Measurements from ENCODE around the gene SHLD1.

Gene SHLD1

GRCh38 chr20:5835871-5836270 is 85.7 kb downstream of the SHLD1 start:
- ATAC-seq (ENCODE audit: low read depth), result no peak
- Histone ChIP-seq H3K27me3 (ENCODE audit: insufficient read depth, poor library complexity, severe bottlenecking) (no peaks in the 10 kb centered on the region), H3K4me3 (ENCODE audit: severe bottlenecking) (no peak overlapping the region), H3K27ac (ENCODE audit: poor library complexity, severe bottlenecking) (no peak overlapping the region), H3K9me3 (ENCODE audit: severe bottlenecking) (no peaks in the 10 kb centered on the region), H3K4me1 (ENCODE audit: insufficient read depth, poor library complexity, severe bottlenecking) (peaks cover 8% of the 10 kb centered on the region), H3K36me3 (ENCODE audit: low read depth) (no peaks in the 10 kb centered on the region)
- TF ChIP-seq CTCF (IDR thresholded peaks at IDR 0.05; ENCODE audit: poor library complexity, severe bottlenecking), result no peak
- no peak for DNase-seq (ENCODE audit: low spot score)

GRCh38 chr20:5836569-5836968 is 86.4 kb downstream of the SHLD1 start:
- H3K27me3 ChIP-seq (ENCODE audit: insufficient read depth, poor library complexity, severe bottlenecking), result no peaks in the 10 kb centered on the region
- H3K9me3 ChIP-seq (ENCODE audit: severe bottlenecking), result no peaks in the 10 kb centered on the region
- H3K4me3 ChIP-seq (ENCODE audit: severe bottlenecking), result no peak overlapping the region
- TF ChIP-seq CTCF (IDR thresholded peaks at IDR 0.05; ENCODE audit: poor library complexity, severe bottlenecking), result no peak
- no peaks in the 10 kb centered on the region for H3K36me3 ChIP-seq (ENCODE audit: low read depth)
- DNase-seq (ENCODE audit: low spot score) (no peak), ATAC-seq (ENCODE audit: low read depth) (no peak)
- H3K27ac ChIP-seq (ENCODE audit: poor library complexity, severe bottlenecking), result no peak overlapping the region
- H3K4me1 ChIP-seq (ENCODE audit: insufficient read depth, poor library complexity, severe bottlenecking), result peaks cover 8% of the 10 kb centered on the region

GRCh38 chr20:5840411-5841002 is 90.3 kb downstream of the SHLD1 start:
- no peaks in the 10 kb centered on the region for H3K9me3 ChIP-seq (ENCODE audit: severe bottlenecking)
- peaks cover 8% of the 10 kb centered on the region for H3K4me1 ChIP-seq (ENCODE audit: insufficient read depth, poor library complexity, severe bottlenecking)
- no peaks in the 10 kb centered on the region for H3K36me3 ChIP-seq (ENCODE audit: low read depth)
- H3K4me3 ChIP-seq (ENCODE audit: severe bottlenecking), result no peak overlapping the region
- no peak for TF ChIP-seq CTCF (IDR thresholded peaks at IDR 0.05; ENCODE audit: poor library complexity, severe bottlenecking)
- H3K27ac ChIP-seq (ENCODE audit: poor library complexity, severe bottlenecking), result no peak overlapping the region
- ATAC-seq (ENCODE audit: low read depth) (no peak), DNase-seq (ENCODE audit: low spot score) (no peak)
- H3K27me3 ChIP-seq (ENCODE audit: insufficient read depth, poor library complexity, severe bottlenecking), result no peaks in the 10 kb centered on the region

- no peak overlapping the region for H3K27ac ChIP-seq (ENCODE audit: poor library complexity, severe bottlenecking)
- no peak overlapping the region for H3K4me3 ChIP-seq (ENCODE audit: severe bottlenecking)
- no peaks in the 10 kb centered on the region for H3K36me3 ChIP-seq (ENCODE audit: low read depth)
- no peaks in the 10 kb centered on the region for H3K9me3 ChIP-seq (ENCODE audit: severe bottlenecking)
- H3K27me3 ChIP-seq (ENCODE audit: insufficient read depth, poor library complexity, severe bottlenecking), result no peaks in the 10 kb centered on the region
- ATAC-seq (ENCODE audit: low read depth) (no peak), DNase-seq (ENCODE audit: low spot score) (no peak)
- peaks cover 3% of the 10 kb centered on the region for H3K4me1 ChIP-seq (ENCODE audit: insufficient read depth, poor library complexity, severe bottlenecking)
- TF ChIP-seq CTCF (IDR thresholded peaks at IDR 0.05; ENCODE audit: poor library complexity, severe bottlenecking), result no peak
Measured at GRCh38 chr20:5841522-5841921, 91.3 kb downstream of the SHLD1 start.

GRCh38 chr20:5842465-5842864 is 92.3 kb downstream of the SHLD1 start:
- H3K27ac ChIP-seq (ENCODE audit: poor library complexity, severe bottlenecking), result no peak overlapping the region
- no peak overlapping the region for H3K4me3 ChIP-seq (ENCODE audit: severe bottlenecking)
- no peak for TF ChIP-seq CTCF (IDR thresholded peaks at IDR 0.05; ENCODE audit: poor library complexity, severe bottlenecking)
- no peak for ATAC-seq (ENCODE audit: low read depth)
- H3K9me3 ChIP-seq (ENCODE audit: severe bottlenecking), result no peaks in the 10 kb centered on the region
- H3K4me1 ChIP-seq (ENCODE audit: insufficient read depth, poor library complexity, severe bottlenecking), result peaks cover 3% of the 10 kb centered on the region
- H3K27me3 ChIP-seq (ENCODE audit: insufficient read depth, poor library complexity, severe bottlenecking), result no peaks in the 10 kb centered on the region
- H3K36me3 ChIP-seq (ENCODE audit: low read depth), result no peaks in the 10 kb centered on the region
- DNase-seq (ENCODE audit: low spot score), result no peak
